Measurements from ENCODE around the gene GPX4. TPM values are rescaled to one million over a fixed set of nuclear protein-coding genes. Genes with fewer than 3 reads are reported as not detected.

GPX4 gene
- total RNA-seq, 1 experiment from 2014 or later: 577 TPM

- ATAC-seq (no peak), DNase-seq (ENCODE audit: low read depth, low spot score) (no peak)
- H3K27ac ChIP-seq (ENCODE audit: low read length): no peak overlapping the region
- in situ Hi-C loops (cut with HindIII; ENCODE audit: low pct_unique_long_range_greater_than_20kb, low sequenced_read_pairs): no loop called here
- H3K9me3 ChIP-seq (ENCODE audit: control insufficient read depth, insufficient read depth, low read depth, low read length): no peaks in the 10 kb centered on the region
- intact Hi-C loops (cut with micrococcal nuclease; ENCODE audit: unreplicated experiment): no loop called here
- CTCF ChIA-PET: interaction anchor here (0.7 kb wide), 1 partner anchor 189 kb away, joined by 4 read pairs; no protein-coding TSS in a partner anchor
- no peaks in the 10 kb centered on the region for H3K27me3 ChIP-seq (ENCODE audit: control insufficient read depth, insufficient read depth, low read length)
- POLR2A ChIA-PET: no interaction called here
- H3K4me3 ChIP-seq (ENCODE audit: low read depth in 2 of 2, low read length in 2 of 2): no peak overlapping the region
- no peaks in the 10 kb centered on the region for H3K4me1 ChIP-seq (ENCODE audit: control insufficient read depth, insufficient read depth, low read length)
- BruUV-seq (replicated peaks): no TSS peak
- H3K36me3 ChIP-seq (ENCODE audit: control insufficient read depth, insufficient read depth, low read length): no peaks in the 10 kb centered on the region
- TF ChIP-seq POLR2AphosphoS5 (IDR thresholded peaks at IDR 0.05; ENCODE audit: low read depth, low read length) (no peak), REST (IDR thresholded peaks at IDR 0.05; ENCODE audit: insufficient read depth in 1 of 2, low read depth in 2 of 2, low read length in 1 of 2) (no peak), CTCF (IDR thresholded peaks at IDR 0.05) (no peak), SIN3A (IDR thresholded peaks at IDR 0.05; ENCODE audit: borderline replicate concordance, insufficient read depth, low read depth, low read length) (no peak), TCF7L2 (IDR thresholded peaks at IDR 0.05; ENCODE audit: low read depth, low read length) (no peak)
Measured at GRCh38 chr19:1055028-1055425, 48.8 kb upstream of the GPX4 start.

- H3K27me3 ChIP-seq (ENCODE audit: control insufficient read depth, insufficient read depth, low read length): no peaks in the 10 kb centered on the region
- no TSS peak for BruUV-seq (replicated peaks)
- intact Hi-C loops (cut with micrococcal nuclease; ENCODE audit: unreplicated experiment): no loop called here
- in situ Hi-C loops (cut with HindIII; ENCODE audit: low pct_unique_long_range_greater_than_20kb, low sequenced_read_pairs): no loop called here
- ATAC-seq (no peak), DNase-seq (ENCODE audit: low read depth, low spot score) (no peak)
- POLR2A ChIA-PET: interaction anchor here (0.6 kb wide), 1 partner anchor 26 kb away, joined by 3 read pairs; no protein-coding TSS in a partner anchor
- no peak for TF ChIP-seq REST (IDR thresholded peaks at IDR 0.05; ENCODE audit: insufficient read depth in 1 of 2, low read depth in 2 of 2, low read length in 1 of 2)
- TF ChIP-seq SIN3A (IDR thresholded peaks at IDR 0.05; ENCODE audit: borderline replicate concordance, insufficient read depth, low read depth, low read length): no peak
- no peak for TF ChIP-seq POLR2AphosphoS5 (IDR thresholded peaks at IDR 0.05; ENCODE audit: low read depth, low read length)
- TF ChIP-seq CTCF (IDR thresholded peaks at IDR 0.05): no peak
- no peak for TF ChIP-seq TCF7L2 (IDR thresholded peaks at IDR 0.05; ENCODE audit: low read depth, low read length)
- H3K4me3 ChIP-seq (ENCODE audit: low read depth in 2 of 2, low read length in 2 of 2): no peak overlapping the region
- H3K36me3 ChIP-seq (ENCODE audit: control insufficient read depth, insufficient read depth, low read length): no peaks in the 10 kb centered on the region
- CTCF ChIA-PET: interaction anchor here (0.5 kb wide), 1 partner anchor 57 kb away, joined by 5 read pairs; no protein-coding TSS in a partner anchor
- H3K27ac ChIP-seq (ENCODE audit: low read length): no peak overlapping the region
- H3K9me3 ChIP-seq (ENCODE audit: control insufficient read depth, insufficient read depth, low read depth, low read length): no peaks in the 10 kb centered on the region
- no peaks in the 10 kb centered on the region for H3K4me1 ChIP-seq (ENCODE audit: control insufficient read depth, insufficient read depth, low read length)
Measured at GRCh38 chr19:1055886-1056620, 47.7 kb upstream of the GPX4 start.

All from Panc1 (cell line).